Esophagus squamous epithelium (tissue), 5 donors: ENCODE data around the gene PTER. TPM values are rescaled to one million over a fixed set of nuclear protein-coding genes. Genes with fewer than 3 reads are reported as not detected.
A peak's percentile ranks its signal among the peaks of the same experiment; 100 is the strongest.

Source experiments
- DNase-seq: peaks from one replicate; lab custom pipeline; 2025; lab: John Stamatoyannopoulos, UW
- H3K27ac ChIP-seq, 4 donors: fragments of 200-600 bp; sonication (generic); one replicate each; pipeline ENCODE4 v1.5.1; 2016 to 2019; ENCODE audit warnings: mild to moderate bottlenecking in 1 of 4
- H3K27me3 ChIP-seq, 4 donors: fragments of 200-600 bp; sonication (generic); 1 replicate in 3 of 4; 2 replicates in 1 of 4; pipeline versions ENCODE4 v1.5.1 to v1.6.0; 2017 to 2021; ENCODE audit warnings: antibody characterized with exemption in 1 of 4
- H3K36me3 ChIP-seq, 3 donors: fragments of 200-600 bp; sonication (generic); one replicate each; pipeline ENCODE4 v1.5.1; 2016 to 2019
- H3K4me1 ChIP-seq, 3 donors: fragments of 200-600 bp; sonication (generic); one replicate each; pipeline ENCODE4 v1.5.1; 2017 to 2019
- H3K4me3 ChIP-seq, 4 donors: fragments of 200-600 bp; sonication (generic); 1 replicate in 3 of 4; 2 replicates in 1 of 4; pipeline ENCODE4 v1.5.1; 2016 to 2019; ENCODE audit warnings: mild to moderate bottlenecking in 2 of 4, moderate library complexity in 1 of 4
- H3K9me3 ChIP-seq, 3 donors: fragments of 200-600 bp; sonication (generic); one replicate each; pipeline ENCODE4 v1.5.1; 2016 to 2019
- CTCF ChIP-seq, 6 experiments: fragments of 450-650 bp in 4 of 6; fragments of 200-600 bp in 2 of 6; sonication (generic) in 2 of 6; IDR thresholded peaks; one replicate each; pipeline ENCODE4 v1.5.1; 2016 to 2019; ENCODE audit warnings: antibody characterized with exemption in 6 of 6, mild to moderate bottlenecking in 4 of 6, moderate library complexity in 4 of 6
- POLR2A ChIP-seq, 4 donors: fragments of 450-650 bp; IDR thresholded peaks; one replicate each; pipeline ENCODE4 v1.6.1; 2017; ENCODE audit warnings: antibody characterized with exemption in 4 of 4, mild to moderate bottlenecking in 4 of 4, moderate library complexity in 3 of 4
- WGBS, 2 donors: methylation state at CpG; one replicate each; pipeline ENCODE4 v1.1.5; 2018; 5-methylcytosine and 5-hydroxymethylcytosine counted together
- intact Hi-C: fragments of 100-400 bp; cut with DNase I; formaldehyde crosslinking; loops from one replicate; pipeline ENCODE4 v1.15.0; 2022
- total RNA-seq, 4 donors: library from RNA; depleted of rRNA; stranded (reverse); fragments of >200 nt; gene quantifications; one replicate each; pipeline ENCODE4 v1.1.0, GENCODE V29; 2016
- donor health status: DM: yes; HTN: yes; CAD: no.

Gene PTER
- total RNA-seq, result 10 to 100 TPM in 1 of 4 donors, 1 to 10 TPM in 3; 4.4 to 10.3 (median 8.2) TPM

- intact Hi-C loops, result no loop called here
- 3 to 5% methylated on average over 18 to 35 of the region's 49 CpGs for WGBS, 2 donors
- no peak for TF ChIP-seq CTCF (IDR thresholded peaks at IDR 0.05)
- TF ChIP-seq POLR2A (IDR thresholded peaks at IDR 0.05), result peak in 3 of 4 donors; percentile 62 to 83 (median 70)
- Histone ChIP-seq H3K27ac (peak within 1 kb of the TSS; percentile 76 to 92 (median 86)), H3K27me3 (no peaks in the 10 kb centered on the region), H3K36me3 (no peaks in the 10 kb centered on the region), H3K4me1 (peaks cover 16 to 56% (median 28%) of the 10 kb centered on the region in 3 donors), H3K9me3 (no peaks in the 10 kb centered on the region), H3K4me3 (peak within 1 kb of the TSS; percentile 46 to 88 (median 61))
- DNase-seq, result peak; percentile 84
Observed at GRCh38 chr10:16436758-16437539, at the start of gene PTER. Gene PTER, plus strand, starts transcription at chr10:16437010. Its CDS starts 47,375 bp downstream, at chr10:16484385.

- Histone ChIP-seq H3K27ac (no peak overlapping the region), H3K4me3 (no peak overlapping the region), H3K4me1 (no peaks in the 10 kb centered on the region), H3K9me3 (no peaks in the 10 kb centered on the region), H3K36me3 (no peaks in the 10 kb centered on the region), H3K27me3 (no peaks in the 10 kb centered on the region)
- no peak for TF ChIP-seq CTCF (IDR thresholded peaks at IDR 0.05)
- TF ChIP-seq POLR2A (IDR thresholded peaks at IDR 0.05), result no peak
- DNase-seq, result no peak
- intact Hi-C loops, result no loop called here
- 43 to 49% methylated on average over 3 of the region's 3 CpGs for WGBS, 2 donors
Observed at GRCh38 chr10:16392531-16393069, 44.2 kb upstream of the PTER start.

- TF ChIP-seq POLR2A (IDR thresholded peaks at IDR 0.05) (no peak), CTCF (IDR thresholded peaks at IDR 0.05) (no peak)
- Histone ChIP-seq H3K36me3 (no peaks in the 10 kb centered on the region), H3K4me1 (no peaks in the 10 kb centered on the region), H3K9me3 (no peaks in the 10 kb centered on the region), H3K27me3 (no peaks in the 10 kb centered on the region), H3K27ac (no peak overlapping the region), H3K4me3 (no peak overlapping the region)
- WGBS, 2 donors, result 69 to 79% methylated on average over 4 of the region's 4 CpGs
- intact Hi-C loops, result no loop called here
- no peak for DNase-seq
Observed at GRCh38 chr10:16393271-16393858, 43.4 kb upstream of the PTER start.

- TF ChIP-seq CTCF (IDR thresholded peaks at IDR 0.05), result no peak
- no peak for TF ChIP-seq POLR2A (IDR thresholded peaks at IDR 0.05)
- no peak for DNase-seq
- H3K4me3 ChIP-seq, result no peak overlapping the region
- H3K9me3 ChIP-seq, result no peaks in the 10 kb centered on the region
- H3K36me3 ChIP-seq, result no peaks in the 10 kb centered on the region
- no peaks in the 10 kb centered on the region for H3K4me1 ChIP-seq
- H3K27ac ChIP-seq, result no peak overlapping the region
- 88 to 93% methylated on average over 2 of the region's 2 CpGs for WGBS, 2 donors
- intact Hi-C loops, result no loop called here
- H3K27me3 ChIP-seq, result no peaks in the 10 kb centered on the region
Observed at GRCh38 chr10:16401416-16401815, 35.4 kb upstream of the PTER start.

- no peak overlapping the region for H3K27ac ChIP-seq
- TF ChIP-seq CTCF (IDR thresholded peaks at IDR 0.05) (no peak), POLR2A (IDR thresholded peaks at IDR 0.05) (no peak)
- intact Hi-C loops, result no loop called here
- no peaks in the 10 kb centered on the region for H3K9me3 ChIP-seq
- no peaks in the 10 kb centered on the region for H3K4me1 ChIP-seq
- H3K36me3 ChIP-seq, result no peaks in the 10 kb centered on the region
- H3K4me3 ChIP-seq, result no peak overlapping the region
- no peaks in the 10 kb centered on the region for H3K27me3 ChIP-seq
- no peak for DNase-seq
- WGBS, 2 donors, result 9 to 11% methylated on average over 3 of the region's 3 CpGs
Observed at GRCh38 chr10:16408379-16408778, 28.4 kb upstream of the PTER start.
